H9 (cell line): ENCODE data around the gene CD72. TPM values are rescaled to one million over a fixed set of nuclear protein-coding genes. Genes with fewer than 3 reads are reported as not detected.

Experiments used
- DNase-seq: peaks from one replicate; pipeline ENCODE4 v3.0.0-alpha.2; 2017
- H2AFZ ChIP-seq: one replicate; pipeline ENCODE4 v1.6.1; 2013; ENCODE audit warnings: mild to moderate bottlenecking, low read length, control low read depth, moderate library complexity
- H2AK5ac ChIP-seq: 2 replicates; pipeline ENCODE4 v1.6.1; 2013; ENCODE audit warnings: low read length, control low read depth, mixed read lengths; ENCODE audit not compliant: insufficient read length
- H2BK120ac ChIP-seq: one replicate; pipeline ENCODE4 v1.6.1; 2013; ENCODE audit warnings: low read depth, mild to moderate bottlenecking, low read length, control low read depth, inconsistent platforms; ENCODE audit not compliant: poor library complexity, severe bottlenecking
- H2BK12ac ChIP-seq: 2 replicates; pipeline ENCODE4 v1.6.1; 2013; ENCODE audit warnings: low read length, control low read depth, mixed read lengths, low read depth; ENCODE audit not compliant: insufficient read length
- H2BK15ac ChIP-seq: 2 replicates; pipeline ENCODE4 v1.6.1; 2013; ENCODE audit warnings: low read depth, low read length, control low read depth
- H2BK20ac ChIP-seq: one replicate; pipeline ENCODE4 v1.6.1; 2013; ENCODE audit warnings: low read depth, mild to moderate bottlenecking, low read length, control low read depth, inconsistent platforms; ENCODE audit not compliant: poor library complexity, severe bottlenecking
- H2BK5ac ChIP-seq: 2 replicates; pipeline ENCODE4 v1.6.1; 2013; ENCODE audit warnings: low read length, control low read depth, mixed read lengths; ENCODE audit not compliant: insufficient read length
- H3K14ac ChIP-seq: 2 replicates; pipeline ENCODE4 v1.6.1; 2013; ENCODE audit warnings: low read length, control low read depth; ENCODE audit not compliant: insufficient read depth
- H3K18ac ChIP-seq: 2 replicates; pipeline ENCODE4 v1.6.1; 2013; ENCODE audit warnings: low read depth, mild to moderate bottlenecking, mixed read lengths, low read length, control low read depth; ENCODE audit not compliant: insufficient read length
- H3K23ac ChIP-seq: 2 replicates; pipeline ENCODE4 v1.6.1; 2013; ENCODE audit warnings: low read length, control low read depth, mixed read lengths, low read depth; ENCODE audit not compliant: insufficient read length
- H3K23me2 ChIP-seq: 2 replicates; pipeline ENCODE4 v1.6.1; 2013; ENCODE audit warnings: low read depth, mild to moderate bottlenecking, mixed read lengths, low read length, control low read depth; ENCODE audit not compliant: insufficient read length, poor library complexity, severe bottlenecking
- H3K27ac ChIP-seq: 2 replicates; pipeline ENCODE4 v1.5.1; 2013; ENCODE audit warnings: low read length, control low read depth, mixed read lengths, low read depth; ENCODE audit not compliant: insufficient read length
- H3K27me3 ChIP-seq: 2 replicates; pipeline ENCODE4 v1.6.1; 2013; ENCODE audit warnings: low read length, control low read depth, inconsistent platforms; ENCODE audit not compliant: insufficient read depth
- H3K4ac ChIP-seq: 2 replicates; pipeline ENCODE4 v1.6.1; 2013; ENCODE audit warnings: low read depth, mild to moderate bottlenecking, control low read depth, inconsistent platforms, low read length, moderate library complexity
- H3K4me1 ChIP-seq: 2 replicates; pipeline ENCODE4 v1.6.1; 2013; ENCODE audit warnings: low read length, control low read depth, inconsistent platforms; ENCODE audit not compliant: insufficient read depth
- H3K4me2 ChIP-seq: 2 replicates; pipeline ENCODE4 v1.6.1; 2013; ENCODE audit warnings: low read length, control low read depth, mixed read lengths; ENCODE audit not compliant: insufficient read length, insufficient read depth
- H3K56ac ChIP-seq: 2 replicates; pipeline ENCODE4 v1.6.1; 2013; ENCODE audit warnings: low read depth, mild to moderate bottlenecking, mixed read lengths, low read length, control low read depth; ENCODE audit not compliant: insufficient read length
- H3K79me1 ChIP-seq: 2 replicates; pipeline ENCODE4 v1.6.1; 2013; ENCODE audit warnings: low read depth, mild to moderate bottlenecking, moderate library complexity, low read length, control low read depth, inconsistent platforms; ENCODE audit not compliant: insufficient read depth, poor library complexity, severe bottlenecking
- H3K79me2 ChIP-seq: 2 replicates; pipeline ENCODE4 v1.6.1; 2013; ENCODE audit warnings: low read length, control low read depth, inconsistent platforms; ENCODE audit not compliant: insufficient read depth
- H3K9ac ChIP-seq: 2 replicates; pipeline ENCODE4 v1.6.1; 2013; ENCODE audit warnings: low read length, control low read depth, mixed read lengths; ENCODE audit not compliant: insufficient read length; ENCODE audit errors: extremely low read depth
- H3K9me3 ChIP-seq: one replicate; pipeline ENCODE4 v1.6.1; 2013; ENCODE audit warnings: low read depth, low read length, inconsistent platforms; ENCODE audit not compliant: control insufficient read depth
- H3T11ph ChIP-seq: one replicate; pipeline ENCODE4 v1.6.1; 2013; ENCODE audit warnings: mild to moderate bottlenecking, low read length, control low read depth, inconsistent platforms
- H4K20me1 ChIP-seq: one replicate; pipeline ENCODE4 v1.6.1; 2013; ENCODE audit not compliant: control insufficient read depth, insufficient read length, insufficient read depth
- H4K5ac ChIP-seq: 2 replicates; pipeline ENCODE4 v1.6.1; 2013; ENCODE audit warnings: low read depth, mild to moderate bottlenecking, mixed read lengths, low read length, control low read depth; ENCODE audit not compliant: insufficient read length
- H4K8ac ChIP-seq: replicated peaks from 2 replicates; pipeline ENCODE4 v1.6.1; 2013; ENCODE audit warnings: low read length, control low read depth, mixed read lengths, low read depth; ENCODE audit not compliant: insufficient read length
- H4K91ac ChIP-seq: 2 replicates; pipeline ENCODE4 v1.6.1; 2013; ENCODE audit warnings: low read depth, mild to moderate bottlenecking, moderate library complexity, mixed read lengths, low read length, control low read depth; ENCODE audit not compliant: insufficient read length
- H3K27ac Mint-ChIP-seq, 3 experiments: 2 replicates in 2 of 3; 3 replicates in 1 of 3; pipeline ENCODE4 v1.8.0; 2020 to 2021; ENCODE audit warnings: mixed read lengths in 3 of 3, mild to moderate bottlenecking in 1 of 3, moderate library complexity in 1 of 3
- H3K27me3 Mint-ChIP-seq: 2 replicates; pipeline ENCODE4 v1.8.0; 2021; ENCODE audit warnings: low read depth, mild to moderate bottlenecking, moderate library complexity, mixed read lengths
- H3K36me3 Mint-ChIP-seq, 3 experiments: 2 replicates in 2 of 3; 3 replicates in 1 of 3; pipeline ENCODE4 v1.8.0; 2020 to 2021; ENCODE audit warnings: low read depth in 3 of 3, mixed read lengths in 3 of 3; ENCODE audit not compliant: insufficient read depth in 1 of 3
- H3K4me1 Mint-ChIP-seq, 2 experiments: 2 replicates each; pipeline ENCODE4 v1.8.0; 2020; ENCODE audit warnings: mixed read lengths in 2 of 2
- H3K4me3 Mint-ChIP-seq, 2 experiments: 2 replicates in 1 of 2; 3 replicates in 1 of 2; pipeline ENCODE4 v1.8.0; 2020 to 2021; ENCODE audit warnings: mild to moderate bottlenecking in 2 of 2, mixed read lengths in 2 of 2, moderate library complexity in 1 of 2
- H3K9me3 Mint-ChIP-seq, 2 experiments: 2 replicates in 1 of 2; 3 replicates in 1 of 2; pipeline ENCODE4 v1.8.0; 2020; ENCODE audit warnings: mild to moderate bottlenecking in 2 of 2, mixed read lengths in 2 of 2, moderate library complexity in 1 of 2
- CTCF ChIP-seq: fragments of 200-600 bp; sonication (generic); conservative IDR thresholded peaks from 3 replicates; pipeline ENCODE4 v1.8.0; 2021; ENCODE audit warnings: antibody characterized with exemption, mild to moderate bottlenecking
- WGBS: extraction: QIAGEN DNeasy Blood & Tissue Kit; methylation state at CpG from one replicate; pipeline ENCODE4 v1.1.7; 2013; ENCODE audit warnings: missing lambda C conversion rate, low lambda C conversion rate, mixed read lengths; ENCODE audit not compliant: insufficient read length; ENCODE audit errors: extremely low coverage; 5-methylcytosine and 5-hydroxymethylcytosine counted together
- total RNA-seq: library from RNA; stranded (reverse); gene quantifications from 2 replicates; pipeline ENCODE4 v1.2.1, GENCODE V29; 2021

Gene CD72
- total RNA-seq, 1 experiment from 2014 or later = 3.9 TPM

GRCh38 chr9:35661756-35662350 is 43.6 kb upstream of the CD72 start:
- Histone ChIP-seq H2AFZ (no peak overlapping the region), H3T11ph (no peak overlapping the region), H2BK15ac (no peak overlapping the region), H4K5ac (no peak overlapping the region), H3K9ac (no peak overlapping the region), H4K8ac (no peak overlapping the region), H2BK5ac (no peak overlapping the region), H3K79me2 (no peaks in the 10 kb centered on the region), H3K14ac (no peak overlapping the region), H3K4me2 (no peak overlapping the region), H2BK120ac (no peak overlapping the region), H4K20me1 (no peaks in the 10 kb centered on the region), H2AK5ac (no peak overlapping the region), H3K27ac (no peak overlapping the region), H3K4me1 (peaks cover 3% of the 10 kb centered on the region; the same call in 1 of the 2 replicates), H2BK20ac (no peak overlapping the region), H2BK12ac (no peak overlapping the region), H3K23ac (no peak overlapping the region), H3K56ac (no peak overlapping the region), H4K91ac (no peak overlapping the region), H3K79me1 (no peaks in the 10 kb centered on the region), H3K23me2 (peaks cover 19% of the 10 kb centered on the region), H3K9me3 (no peaks in the 10 kb centered on the region), H3K18ac (no peak overlapping the region), H3K4ac (no peak overlapping the region), H3K27me3 (no peaks in the 10 kb centered on the region)
- Mint-ChIP-seq H3K27ac (peak overlapping the region in 1 of 3 experiments; percentile 40; a peak in 2 of 7 replicates), H3K4me3 (no peak overlapping the region), H3K36me3 (peaks cover 28 to 40% (median 37%) of the 10 kb centered on the region in 3 experiments), H3K9me3 (peaks cover 2 to 3% of the 10 kb centered on the region in 2 experiments; a peak in 3 of 5 replicates), H3K4me1 (peaks cover 33 to 43% of the 10 kb centered on the region in 2 experiments), H3K27me3 (peaks cover 18% of the 10 kb centered on the region)
- WGBS = no CpG with 5 or more reads among the region's 3 CpGs
- no peak for TF ChIP-seq CTCF
- DNase-seq = no peak
